Colon (tissue), 2 donors: Measurements from ENCODE around the gene ADTRP.
"Not testable (repeated sequence)": the region's sequence is repeated elsewhere in the genome, so short reads cannot be mapped to it uniquely, and the experiment has no call there.

Source experiments
- FAIRE-seq: peaks from 2 replicates; lab custom pipeline; 2012; peaks lifted over from hg19 to GRCh38; lab: Jason Lieb, UNC
- donor health status: control.
- donor health status: control.

ADTRP gene

DNA sequence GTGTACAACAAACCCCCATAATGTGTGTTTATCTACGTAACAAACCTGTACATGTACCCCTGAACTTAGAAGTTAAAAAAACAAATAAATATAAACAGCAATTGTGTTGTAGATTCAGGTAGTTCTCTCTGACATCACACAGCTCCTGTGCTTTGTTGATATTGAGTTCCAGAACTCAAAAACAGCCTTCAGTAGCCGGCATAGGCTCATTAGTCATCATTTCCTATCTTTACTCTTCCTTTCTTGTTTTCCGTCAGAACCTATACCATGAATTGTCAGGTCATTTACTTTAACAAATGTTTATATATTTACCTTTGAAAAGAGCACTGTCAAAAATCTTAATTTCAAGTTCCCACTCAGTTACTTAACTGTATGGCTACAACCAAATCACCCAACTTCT is 88.8 kb downstream of the ADTRP start:
- no peak for FAIRE-seq

DNA sequence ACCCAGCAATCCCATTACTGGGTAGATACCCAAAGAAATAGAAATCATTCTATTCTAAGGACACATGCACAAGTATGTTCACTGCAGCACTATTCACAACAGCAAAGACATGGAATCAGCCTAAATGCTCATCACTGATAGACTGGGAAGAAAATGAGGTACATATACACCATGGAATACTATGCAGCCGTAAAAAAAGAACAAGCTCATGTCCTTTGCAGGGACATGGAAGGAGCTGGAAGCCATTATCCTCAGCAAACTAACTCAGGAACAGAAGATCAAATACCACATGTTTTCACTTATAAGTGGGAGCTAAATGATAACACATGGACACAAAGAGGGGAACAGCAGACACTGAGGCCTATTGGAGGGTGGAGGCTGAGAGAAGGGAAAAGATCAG is 89.2 kb downstream of the ADTRP start:
- not testable (repeated sequence) for FAIRE-seq

- no peak for FAIRE-seq
These were observed 90.2 kb downstream of the ADTRP start for GRCh38 chr6:11688425-11688709.

GRCh38 chr6:11685481-11686093 is 93.0 kb downstream of the ADTRP start:
- FAIRE-seq = no peak

DNA sequence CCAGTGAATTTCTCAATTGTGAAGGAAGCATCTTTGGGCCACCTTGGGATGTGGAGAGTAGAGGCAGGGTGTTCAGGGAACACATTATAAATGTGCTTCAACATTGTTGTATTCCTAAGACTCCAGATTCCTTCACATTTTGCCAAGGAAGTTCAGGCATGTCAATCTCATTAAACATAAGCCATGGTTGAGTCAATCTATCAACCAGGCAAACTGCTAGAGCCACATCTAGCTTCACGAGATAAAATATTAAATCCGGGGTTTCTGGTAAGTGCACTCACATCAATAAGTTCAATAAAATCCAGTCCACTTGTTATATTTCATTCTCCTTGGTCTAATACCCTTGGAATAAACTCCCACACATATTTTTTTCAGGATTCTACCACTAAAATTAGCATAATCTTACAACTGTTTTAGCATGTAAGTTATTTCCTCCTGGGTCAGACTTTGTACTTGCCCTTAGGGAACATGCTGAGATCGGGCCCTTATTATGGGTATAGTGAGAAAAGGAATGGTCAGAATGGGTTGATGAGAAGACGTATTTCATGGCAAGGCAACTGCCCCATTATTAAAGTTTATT is 93.6 kb downstream of the ADTRP start:
- no peak for FAIRE-seq

DNA sequence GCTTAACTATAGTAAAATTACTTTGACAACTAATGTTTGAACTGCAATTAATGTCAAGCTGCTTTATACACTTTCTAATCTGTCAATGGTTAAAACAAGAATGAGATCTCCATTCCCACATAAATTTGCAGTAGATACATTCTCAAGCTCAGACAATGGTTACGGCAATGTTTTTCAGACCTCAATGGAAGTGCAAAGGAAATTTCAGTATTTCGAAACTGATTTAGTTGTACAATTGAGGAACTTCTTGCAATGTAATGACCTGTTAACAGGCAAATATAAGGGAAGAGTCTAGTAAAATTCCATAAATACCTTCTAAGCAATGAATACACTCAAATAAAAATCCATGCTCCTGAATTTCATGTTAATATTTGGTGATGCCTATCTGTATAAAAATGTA is 94.7 kb downstream of the ADTRP start:
- no peak for FAIRE-seq

DNA sequence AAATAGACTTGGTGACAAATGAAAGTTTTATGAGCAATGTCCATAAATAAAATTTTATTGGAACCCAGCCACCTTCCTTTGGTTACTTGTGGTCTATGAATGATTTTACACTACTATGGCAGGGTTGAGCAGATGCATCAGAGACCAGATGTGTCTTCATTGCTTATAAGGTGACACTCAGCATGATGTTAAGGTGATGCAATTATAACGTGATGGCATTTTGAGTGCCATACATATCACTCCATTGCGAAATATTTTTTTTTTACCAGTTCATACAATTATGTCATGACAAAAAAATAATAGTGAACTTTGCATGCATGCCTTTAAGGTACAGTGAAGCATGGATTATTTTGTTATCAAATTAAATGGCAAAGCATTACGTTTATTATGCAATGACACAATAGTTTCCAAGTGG is 96.0 kb downstream of the ADTRP start:
- FAIRE-seq = no peak

- FAIRE-seq = no peak
These were observed 96.8 kb downstream of the ADTRP start for GRCh38 chr6:11681770-11682169.

- no peak for FAIRE-seq
These were observed 97.2 kb downstream of the ADTRP start for GRCh38 chr6:11681357-11681756.

DNA sequence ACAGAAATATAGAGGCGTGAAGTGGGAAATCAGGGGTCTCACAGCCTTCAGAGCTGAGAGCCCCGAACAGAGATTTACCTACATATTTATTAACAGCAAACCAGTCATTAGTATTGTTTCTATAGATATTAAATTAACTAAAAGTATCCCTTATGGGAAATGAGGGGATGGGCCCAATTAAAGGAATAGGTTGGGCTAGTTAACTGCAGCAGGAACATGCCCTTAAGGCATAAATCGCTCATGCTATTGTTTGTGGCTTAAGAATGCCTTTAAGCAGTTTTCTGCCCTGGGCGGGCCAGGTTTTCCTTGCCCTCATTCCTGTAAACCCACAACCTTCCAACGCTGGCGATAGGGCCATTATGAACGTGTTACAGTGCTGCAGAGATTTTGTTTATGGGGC is 98.1 kb downstream of the ADTRP start:
- not testable (repeated sequence) for FAIRE-seq

GRCh38 chr6:11679099-11679498 is 99.5 kb downstream of the ADTRP start:
- no peak for FAIRE-seq

DNA sequence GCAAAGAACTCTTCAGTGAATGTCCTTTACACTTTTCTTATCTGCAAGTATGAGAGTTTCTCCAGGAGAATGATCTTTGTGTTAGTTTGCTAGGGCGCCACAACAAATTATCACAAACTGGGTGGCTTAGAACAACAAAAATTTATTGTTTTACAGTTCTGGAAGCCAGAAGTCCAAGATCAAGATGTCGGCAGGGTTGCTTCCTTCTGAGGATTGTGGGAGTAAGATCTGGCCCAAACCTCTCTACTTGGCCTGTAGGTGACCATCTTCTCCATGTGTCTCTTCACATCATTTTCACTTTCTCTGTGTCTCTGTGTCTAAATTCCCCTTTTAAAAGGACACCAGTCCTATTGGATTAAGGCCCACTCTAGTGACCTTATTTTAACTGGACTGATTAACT is 103.0 kb downstream of the ADTRP start:
- FAIRE-seq = no peak

DNA sequence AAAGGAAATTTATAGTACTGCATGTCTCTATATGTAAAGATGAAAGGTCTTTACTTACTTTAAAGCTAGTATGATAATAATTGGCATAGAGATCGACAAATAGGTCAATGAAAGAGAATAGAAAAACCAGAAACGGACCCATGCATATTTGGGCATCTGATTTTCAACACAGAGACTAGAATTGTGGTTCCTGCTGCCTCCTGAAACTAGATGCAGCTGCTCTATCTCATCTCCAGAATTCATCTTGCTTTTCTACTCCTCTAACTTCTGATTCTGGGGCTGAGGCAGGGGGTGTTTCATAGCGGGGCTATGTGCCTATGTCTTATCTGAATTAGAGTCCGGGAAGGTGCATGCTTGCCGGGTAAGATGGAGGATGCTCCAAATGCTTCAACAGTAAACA is 105.9 kb downstream of the ADTRP start:
- no peak for FAIRE-seq

- no peak for FAIRE-seq
These were observed 106.3 kb downstream of the ADTRP start for GRCh38 chr6:11672256-11672655.

DNA sequence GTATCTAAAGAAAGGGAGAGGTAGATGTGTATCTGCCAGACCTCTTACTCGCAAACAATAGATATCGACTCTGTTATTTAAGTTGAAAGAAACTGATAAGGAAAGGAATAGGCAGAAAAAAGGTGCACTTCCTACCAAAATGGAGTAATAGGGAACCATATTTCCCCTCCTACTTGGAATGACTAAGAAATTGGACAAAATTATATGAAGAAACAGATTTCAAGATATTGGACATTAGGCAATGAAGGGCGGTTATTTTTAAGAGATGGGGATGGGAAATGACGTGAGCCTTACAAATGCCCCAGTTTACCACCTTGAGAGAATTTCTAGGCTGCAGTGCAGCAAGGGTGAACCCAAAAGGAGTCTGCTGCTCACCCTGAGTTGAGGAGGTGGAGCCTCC is 108.9 kb downstream of the ADTRP start:
- no peak for FAIRE-seq

DNA sequence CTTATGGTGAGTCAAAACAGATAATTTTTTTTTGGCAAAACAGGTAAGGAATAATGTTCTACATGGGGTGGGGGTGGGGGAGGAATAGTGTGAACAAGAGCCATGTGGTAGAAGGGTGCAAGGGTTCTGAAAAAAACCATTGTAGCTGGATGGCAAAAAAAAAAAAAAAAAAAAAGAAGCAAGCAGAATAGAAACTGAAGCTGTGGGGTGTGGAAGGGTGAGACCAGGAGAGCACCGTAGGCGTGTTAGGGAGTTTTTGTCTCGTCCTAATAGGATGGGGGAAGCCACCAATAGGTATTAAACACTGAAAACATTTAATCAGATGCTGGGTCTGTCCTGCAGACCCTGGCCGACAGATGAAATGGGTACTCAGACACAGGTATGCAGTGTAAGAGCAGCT is 110.1 kb downstream of the ADTRP start:
- no peak for FAIRE-seq

GRCh38 chr6:11667876-11668275 is 110.7 kb downstream of the ADTRP start:
- no peak for FAIRE-seq

GRCh38 chr6:11665604-11666326 is 112.8 kb downstream of the ADTRP start:
- no peak for FAIRE-seq
